HCT116 (cell line): Measurements from ENCODE around the gene CCND1. TPM values are rescaled to one million over a fixed set of nuclear protein-coding genes. Genes with fewer than 3 reads are reported as not detected.

Experiments used
- ATAC-seq: fragments of 200-7000 bp; cut with Tn5 transposase; 2 replicates; pipeline ENCODE4 v1.9.1; 2020; ENCODE audit warnings: mild to moderate bottlenecking, moderate library complexity
- BruUV-seq: library from RNA; stranded (reverse); fragments of 400-500 nt; replicated peaks from 2 replicates; lab custom pipeline; 2021; lab: Mats Ljungman, UMichigan
- CTCF ChIA-PET: fragments of 300-600 bp; sonication (Branson Sonifier 250); formaldehyde crosslinking; loops from one replicate; lab custom pipeline; 2021; ENCODE audit warnings: antibody characterized with exemption; lab: Charles Lee
- POLR2A ChIA-PET: fragments of 300-600, 350-600 bp; sonication (Branson Sonifier 250); formaldehyde crosslinking; loops from one replicate; lab custom pipeline; 2021; ENCODE audit warnings: antibody characterized with exemption; lab: Charles Lee
- RAD21 ChIA-PET, 2 experiments: fragments of 300-600 bp; sonication (Branson Sonifier 250); formaldehyde crosslinking; loops; one replicate each; lab custom pipeline; 2023; ENCODE audit warnings: low total read pairs in 2 of 2; ENCODE audit not compliant: uncharacterized antibody in 2 of 2, unreplicated experiment in 2 of 2, low non-redundant PET in 1 of 2; lab: Charles Lee
- DNase-seq: peaks from one replicate; pipeline ENCODE4 v3.0.0-alpha.2; 2010; ENCODE audit warnings: low read depth, low spot score
- H2AFZ ChIP-seq: fragments of 200-600 bp; shearing (Covaris generic), sonication (generic); 2 replicates; pipeline ENCODE4 v1.6.1; 2017; ENCODE audit warnings: low read depth, mixed run types, mixed read lengths, antibody characterized with exemption, low read length; ENCODE audit not compliant: poor library complexity, severe bottlenecking
- H3K27ac ChIP-seq: 2 replicates; pipeline ENCODE4 v1.5.1; 2012; ENCODE audit warnings: low read depth, low read length
- H3K27me3 ChIP-seq: fragments of 200-600 bp; sonication (generic); 2 replicates; pipeline ENCODE4 v1.6.1; 2016; ENCODE audit warnings: mixed run types, low read length, mixed read lengths; ENCODE audit not compliant: insufficient read depth
- H3K36me3 ChIP-seq, 2 experiments: fragments of 200-500 bp in 1 of 2; fragments of 200-600 bp in 1 of 2; sonication (Bioruptor generic) in 1 of 2; sonication (generic) in 1 of 2; 2 replicates each; pipeline versions ENCODE4 v1.5.1 to v1.6.1; 2014 to 2016; ENCODE audit warnings: low read length in 2 of 2, inconsistent platforms in 1 of 2, mixed read lengths in 1 of 2, mixed run types in 1 of 2; ENCODE audit not compliant: insufficient read depth in 2 of 2, control insufficient read depth in 1 of 2
- H3K4me1 ChIP-seq, 2 experiments: fragments of 200-600 bp in 1 of 2; sonication (generic) in 1 of 2; 2 replicates each; pipeline versions ENCODE4 v1.5.1 to v1.6.1; 2012 to 2017; ENCODE audit warnings: low read length in 2 of 2, inconsistent platforms in 1 of 2, mild to moderate bottlenecking in 1 of 2, mixed read lengths in 1 of 2, mixed run types in 1 of 2, moderate library complexity in 1 of 2; ENCODE audit not compliant: insufficient read depth in 2 of 2, control insufficient read depth in 1 of 2
- H3K4me2 ChIP-seq: fragments of 200-600 bp; sonication (generic); 2 replicates; pipeline ENCODE4 v1.6.1; 2017; ENCODE audit warnings: mixed run types, low read length, mixed read lengths
- H3K4me3 ChIP-seq, 2 experiments: fragments of 200-600 bp in 1 of 2; sonication (generic) in 1 of 2; replicated peaks in 1 of 2; 2 replicates each; pipeline ENCODE4 v1.5.1; 2011 to 2016; ENCODE audit warnings: low read length in 2 of 2, control low read depth in 1 of 2, low read depth in 1 of 2, mild to moderate bottlenecking in 1 of 2, mixed read lengths in 1 of 2, mixed run types in 1 of 2
- H3K79me2 ChIP-seq: fragments of 200-600 bp; sonication (generic); 2 replicates; pipeline ENCODE4 v1.6.1; 2017; ENCODE audit warnings: mild to moderate bottlenecking, mixed run types, low read length, moderate library complexity, mixed read lengths; ENCODE audit not compliant: insufficient read depth
- H3K9ac ChIP-seq: fragments of 200-600 bp; sonication (generic); 2 replicates; pipeline ENCODE4 v1.6.1; 2016; ENCODE audit warnings: low read length, mixed read lengths
- H3K9me2 ChIP-seq: fragments of 200-600 bp; sonication (generic), shearing (Covaris generic); 2 replicates; pipeline ENCODE4 v1.6.1; 2017; ENCODE audit warnings: mixed run types, mild to moderate bottlenecking, moderate library complexity; ENCODE audit not compliant: insufficient read depth
- H3K9me3 ChIP-seq, 2 experiments: fragments of 200-500 bp in 1 of 2; fragments of 200-600 bp in 1 of 2; sonication (Bioruptor generic) in 1 of 2; sonication (generic) in 1 of 2; 2 replicates each; pipeline ENCODE4 v1.6.1; 2014 to 2017; ENCODE audit warnings: low read length in 2 of 2, mixed read lengths in 2 of 2, inconsistent platforms in 1 of 2, low read depth in 1 of 2, mild to moderate bottlenecking in 1 of 2, mixed run types in 1 of 2, moderate library complexity in 1 of 2; ENCODE audit not compliant: control insufficient read depth in 1 of 2, insufficient read depth in 1 of 2
- H4K20me1 ChIP-seq: fragments of 200-600 bp; sonication (generic), shearing (Covaris generic); 2 replicates; pipeline ENCODE4 v1.6.1; 2017; ENCODE audit warnings: mixed run types, mild to moderate bottlenecking, moderate library complexity; ENCODE audit not compliant: insufficient read depth
- CBX3 ChIP-seq: IDR thresholded peaks from 2 replicates; pipeline ENCODE4 v1.6.1; 2012; ENCODE audit warnings: low read depth
- CEBPB ChIP-seq: IDR thresholded peaks from 2 replicates; pipeline ENCODE4 v1.6.1; 2012; ENCODE audit warnings: low read depth
- CTCF ChIP-seq, 3 experiments: fragments of 200-600 bp in 1 of 3; sonication (generic) in 1 of 3; IDR thresholded peaks in 2 of 3; conservative IDR thresholded peaks in 1 of 3; 2 replicates each; pipeline ENCODE4 v1.5.1; 2012 to 2017; ENCODE audit warnings: low read depth in 2 of 3, low read length in 2 of 3, antibody characterized with exemption in 1 of 3, borderline replicate concordance in 1 of 3, control low read depth in 1 of 3, mild to moderate bottlenecking in 1 of 3, mixed read lengths in 1 of 3, mixed run types in 1 of 3, moderate library complexity in 1 of 3; ENCODE audit not compliant: insufficient read depth in 1 of 3
- EZH2phosphoT487 ChIP-seq: fragments of 200-600 bp; IDR thresholded peaks from 2 replicates; pipeline ENCODE4 v1.6.1; 2018; ENCODE audit warnings: antibody characterized with exemption, borderline replicate concordance
- FOSL1 ChIP-seq: IDR thresholded peaks from 2 replicates; pipeline ENCODE4 v1.6.1; 2012; ENCODE audit warnings: low read depth
- MAX ChIP-seq: IDR thresholded peaks from 2 replicates; pipeline ENCODE4 v1.6.1; 2012
- POLR2A ChIP-seq: IDR thresholded peaks from 2 replicates; pipeline ENCODE4 v1.7.0; 2011; ENCODE audit warnings: borderline replicate concordance; ENCODE audit not compliant: insufficient read depth, insufficient read length; ENCODE audit errors: extremely low read depth
- POLR2AphosphoS5 ChIP-seq: IDR thresholded peaks from 2 replicates; pipeline ENCODE4 v1.6.1; 2011; ENCODE audit warnings: mild to moderate bottlenecking, low read depth, low read length, moderate library complexity
- RAD21 ChIP-seq: IDR thresholded peaks from 2 replicates; pipeline ENCODE4 v1.6.1; 2012; ENCODE audit warnings: low read depth, mild to moderate bottlenecking
- REST ChIP-seq: IDR thresholded peaks from 2 replicates; pipeline ENCODE4 v1.6.1; 2012; ENCODE audit warnings: low read depth
- SP1 ChIP-seq: IDR thresholded peaks from 2 replicates; pipeline ENCODE4 v1.6.1; 2012; ENCODE audit warnings: low read depth
- SRF ChIP-seq: IDR thresholded peaks from 2 replicates; pipeline ENCODE4 v1.6.1; 2012; ENCODE audit warnings: low read depth
- TCF7L2 ChIP-seq: IDR thresholded peaks from 2 replicates; pipeline ENCODE4 v1.7.0; 2011; ENCODE audit warnings: borderline replicate concordance, inconsistent platforms; ENCODE audit not compliant: insufficient read depth, insufficient read length; ENCODE audit errors: extremely low read depth
- ZBTB33 ChIP-seq: IDR thresholded peaks from 2 replicates; pipeline ENCODE4 v1.6.1; 2011; ENCODE audit warnings: mild to moderate bottlenecking, low read length, moderate library complexity; ENCODE audit not compliant: insufficient replicate concordance; ENCODE audit errors: extremely low read depth
- ZFX ChIP-seq: fragments of 450-650 bp; IDR thresholded peaks from 2 replicates; pipeline ENCODE4 v1.6.1; 2017
- ZNF274 ChIP-seq: fragments of 200-500 bp; sonication (Bioruptor generic); IDR thresholded peaks from 2 replicates; pipeline ENCODE4 v1.6.1; 2014; ENCODE audit warnings: mild to moderate bottlenecking, low read depth, low read length, inconsistent platforms
- intact Hi-C: fragments of 100-400 bp; cut with micrococcal nuclease; formaldehyde crosslinking; loops from 2 replicates; pipeline ENCODE4 v1.10.0; 2022
- total RNA-seq: library from RNA; stranded (reverse); gene quantifications from one replicate; pipeline ENCODE4 v1.2.1, GENCODE V29; 2021; ENCODE audit not compliant: unreplicated experiment

CCND1 gene
- total RNA-seq, 1 experiment from 2014 or later, result 601 TPM

- no peaks in the 10 kb centered on the region for H3K4me1 ChIP-seq
- POLR2A ChIA-PET, result no interaction called here
These were observed 26.9 kb upstream of the CCND1 start for GRCh38 chr11:69614085-69614484.

More at GRCh38 chr11:69614085-69614484, 26.9 kb upstream of the CCND1 start:
- no peak for TF ChIP-seq SP1
- no peak for TF ChIP-seq CBX3
- TF ChIP-seq SRF, result no peak
- no peak for TF ChIP-seq CTCF (IDR thresholded peaks at IDR 0.05 in 2 of 3, conservative IDR thresholded peaks at IDR 0.05 in 1 of 3; ENCODE audit: borderline replicate concordance in 1 of 3, insufficient read depth in 1 of 3, low read depth in 2 of 3, low read length in 2 of 3)
- TF ChIP-seq EZH2phosphoT487, result no peak
- TF ChIP-seq CEBPB, result no peak
- no peak for TF ChIP-seq TCF7L2
- TF ChIP-seq POLR2A, result no peak
- TF ChIP-seq REST, result no peak
- TF ChIP-seq MAX, result no peak
- no peak for TF ChIP-seq RAD21
- no peak for TF ChIP-seq ZFX
- no peak for TF ChIP-seq ZNF274
- TF ChIP-seq FOSL1, result no peak
- no peak for TF ChIP-seq POLR2AphosphoS5
- no peak for TF ChIP-seq ZBTB33
- H3K9me3 ChIP-seq, result no peaks in the 10 kb centered on the region
- no TSS peak for BruUV-seq
- ATAC-seq (no peak), DNase-seq (no peak)
- no peaks in the 10 kb centered on the region for H3K27me3 ChIP-seq
- H3K79me2 ChIP-seq, result no peaks in the 10 kb centered on the region
- no peak overlapping the region for H2AFZ ChIP-seq
- no peak overlapping the region for H3K4me3 ChIP-seq
- H3K9ac ChIP-seq, result no peak overlapping the region
- RAD21 ChIA-PET, result no interaction called here
- H3K27ac ChIP-seq, result no peak overlapping the region
- no peak overlapping the region for H3K4me2 ChIP-seq
- H3K36me3 ChIP-seq, result no peaks in the 10 kb centered on the region
- no peaks in the 10 kb centered on the region for H3K9me2 ChIP-seq
- CTCF ChIA-PET, result no interaction called here
- no peaks in the 10 kb centered on the region for H4K20me1 ChIP-seq
- intact Hi-C loops, result no loop called here
